ENCODE results near the gene CPN2.

The CPN2 gene

GRCh38 chr3:194396539-194396858 is 45.4 kb upstream of the CPN2 start:
- ChIA-PET POLR2A (no interaction called here), CTCF (interaction anchor here (2.2 kb wide), 1 partner anchor 53 kb away, joined by 11 read pairs; no protein-coding TSS in a partner anchor)
- TF ChIP-seq CTBP1 (IDR thresholded peaks at IDR 0.05; ENCODE audit: borderline replicate concordance) = no peak
- TF ChIP-seq NFRKB (IDR thresholded peaks at IDR 0.05) = no peak
- no peak for TF ChIP-seq FOXA1 (IDR thresholded peaks at IDR 0.05)
- TF ChIP-seq SP1 (IDR thresholded peaks at IDR 0.05) = no peak
- TF ChIP-seq ZNF384 (IDR thresholded peaks at IDR 0.05) = no peak
- TF ChIP-seq FOXK2 (IDR thresholded peaks at IDR 0.05) = no peak
- TF ChIP-seq BHLHE40 (IDR thresholded peaks at IDR 0.05; ENCODE audit: borderline replicate concordance) = no peak
- no peak for TF ChIP-seq LEF1 (IDR thresholded peaks at IDR 0.05; ENCODE audit: borderline replicate concordance)
- TF ChIP-seq TARDBP (IDR thresholded peaks at IDR 0.05) = no peak
- TF ChIP-seq SUZ12 (IDR thresholded peaks at IDR 0.05) = no peak
- DNase-seq (ENCODE audit: extremely low spot score) = no peak

GRCh38 chr3:194395778-194396538 is 44.8 kb upstream of the CPN2 start:
- POLR2A ChIA-PET = no interaction called here
- TF ChIP-seq FOXK2 (IDR thresholded peaks at IDR 0.05) (no peak), BHLHE40 (IDR thresholded peaks at IDR 0.05; ENCODE audit: borderline replicate concordance) (no peak), SP1 (IDR thresholded peaks at IDR 0.05) (no peak), ARNT (IDR thresholded peaks at IDR 0.05) (no peak), NFRKB (IDR thresholded peaks at IDR 0.05) (no peak), PKNOX1 (IDR thresholded peaks at IDR 0.05) (no peak), FOXA1 (IDR thresholded peaks at IDR 0.05) (no peak), SUZ12 (IDR thresholded peaks at IDR 0.05) (no peak)
- CTCF ChIA-PET = interaction anchor here (0.6 to 2.2 kb wide), 2 partner anchors 29 to 52 kb away, joined by 3 to 11 read pairs; no protein-coding TSS in a partner anchor
- DNase-seq (ENCODE audit: extremely low spot score) = no peak

- DNase-seq (ENCODE audit: extremely low spot score) = no peak
Measured at GRCh38 chr3:194395212-194395611, 44.1 kb upstream of the CPN2 start.

GRCh38 chr3:194392576-194392975 is 41.4 kb upstream of the CPN2 start:
- CTCF ChIA-PET = no interaction called here
- POLR2A ChIA-PET = no interaction called here
- no peak for DNase-seq (ENCODE audit: extremely low spot score)
- TF ChIP-seq FOXA1 (IDR thresholded peaks at IDR 0.05) (no peak), L3MBTL2 (conservative IDR thresholded peaks at IDR 0.05) (no peak), BHLHE40 (IDR thresholded peaks at IDR 0.05; ENCODE audit: borderline replicate concordance) (no peak), CTBP1 (IDR thresholded peaks at IDR 0.05; ENCODE audit: borderline replicate concordance) (no peak), SUZ12 (IDR thresholded peaks at IDR 0.05) (no peak), SP1 (IDR thresholded peaks at IDR 0.05) (no peak), FOXM1 (IDR thresholded peaks at IDR 0.05; ENCODE audit: borderline replicate concordance) (no peak), TARDBP (IDR thresholded peaks at IDR 0.05) (no peak), HDGF (IDR thresholded peaks at IDR 0.05; ENCODE audit: borderline replicate concordance) (no peak), PKNOX1 (IDR thresholded peaks at IDR 0.05) (no peak), LEF1 (IDR thresholded peaks at IDR 0.05; ENCODE audit: borderline replicate concordance) (no peak)

More at GRCh38 chr3:194395212-194395611, 44.1 kb upstream of the CPN2 start:
- CTCF ChIA-PET = interaction anchor here (0.6 to 2.2 kb wide), 3 partner anchors 28 to 53 kb away, joined by 3 to 11 read pairs (median 4); no protein-coding TSS in a partner anchor
- no peak for TF ChIP-seq CTBP1 (IDR thresholded peaks at IDR 0.05; ENCODE audit: borderline replicate concordance)
- no peak for TF ChIP-seq PKNOX1 (IDR thresholded peaks at IDR 0.05)
- no peak for TF ChIP-seq BHLHE40 (IDR thresholded peaks at IDR 0.05; ENCODE audit: borderline replicate concordance)
- no peak for TF ChIP-seq ARNT (IDR thresholded peaks at IDR 0.05)
- TF ChIP-seq L3MBTL2 (conservative IDR thresholded peaks at IDR 0.05) = no peak
- no peak for TF ChIP-seq ZNF384 (IDR thresholded peaks at IDR 0.05)
- no peak for TF ChIP-seq TARDBP (IDR thresholded peaks at IDR 0.05)
- POLR2A ChIA-PET = no interaction called here

- CTCF ChIA-PET = no interaction called here
Measured at GRCh38 chr3:194390835-194391234, 39.7 kb upstream of the CPN2 start.

GRCh38 chr3:194389269-194389668 is 38.1 kb upstream of the CPN2 start:
- ChIA-PET POLR2A (no interaction called here), CTCF (no interaction called here)
- no peak for DNase-seq (ENCODE audit: extremely low spot score)
- TF ChIP-seq FOXK2 (IDR thresholded peaks at IDR 0.05) = no peak
- no peak for TF ChIP-seq ELF4 (IDR thresholded peaks at IDR 0.05)
- no peak for TF ChIP-seq L3MBTL2 (conservative IDR thresholded peaks at IDR 0.05)
- no peak for TF ChIP-seq FOXM1 (IDR thresholded peaks at IDR 0.05; ENCODE audit: borderline replicate concordance)
- TF ChIP-seq SUZ12 (IDR thresholded peaks at IDR 0.05) = no peak
- no peak for TF ChIP-seq ARNT (IDR thresholded peaks at IDR 0.05)
- no peak for TF ChIP-seq ZNF384 (IDR thresholded peaks at IDR 0.05)
- no peak for TF ChIP-seq FOXA1 (IDR thresholded peaks at IDR 0.05)
- TF ChIP-seq TARDBP (IDR thresholded peaks at IDR 0.05) = no peak
- no peak for TF ChIP-seq LEF1 (IDR thresholded peaks at IDR 0.05; ENCODE audit: borderline replicate concordance)
- TF ChIP-seq SP1 (IDR thresholded peaks at IDR 0.05) = no peak
- no peak for TF ChIP-seq HDGF (IDR thresholded peaks at IDR 0.05; ENCODE audit: borderline replicate concordance)

More at GRCh38 chr3:194390835-194391234, 39.7 kb upstream of the CPN2 start:
- TF ChIP-seq NFRKB (IDR thresholded peaks at IDR 0.05) (no peak), FOXM1 (IDR thresholded peaks at IDR 0.05; ENCODE audit: borderline replicate concordance) (no peak), FOXA1 (IDR thresholded peaks at IDR 0.05) (no peak), L3MBTL2 (conservative IDR thresholded peaks at IDR 0.05) (no peak), ARNT (IDR thresholded peaks at IDR 0.05) (no peak), BHLHE40 (IDR thresholded peaks at IDR 0.05; ENCODE audit: borderline replicate concordance) (no peak), ELF4 (IDR thresholded peaks at IDR 0.05) (no peak), FOXK2 (IDR thresholded peaks at IDR 0.05) (no peak)
- no peak for DNase-seq (ENCODE audit: extremely low spot score)
- POLR2A ChIA-PET = no interaction called here

Data from HEK293T (cell line).